ENCODE measurements around the gene ZC3H7A. TPM values are rescaled to one million over a fixed set of nuclear protein-coding genes. Genes with fewer than 3 reads are reported as not detected.

The ZC3H7A gene
- total and polyA plus RNA-seq, 2 of the 13 experiments (the other 11 are each of a cell fraction or from before 2014, with no cell fraction given): 29.2 to 36.8 TPM

- no peak for TF ChIP-seq BCLAF1 (IDR thresholded peaks at IDR 0.05)
- peak; percentile 97 for TF ChIP-seq ZNF18 (CRISPR knock-in tag; IDR thresholded peaks at IDR 0.05; ENCODE audit: insufficient replicate concordance)
- TF ChIP-seq POLR2AphosphoS5 (IDR thresholded peaks at IDR 0.05; ENCODE audit: low read depth, low read length): peak; percentile 100
- peak; percentile 60; the same call in 1 of the 2 replicates for TF ChIP-seq CERS6 (CRISPR knock-in tag; IDR thresholded peaks at IDR 0.05)
- TF ChIP-seq ZBTB14 (CRISPR knock-in tag; IDR thresholded peaks at IDR 0.05): peak; percentile 88
- peak; percentile 80 for TF ChIP-seq ZNF362 (CRISPR knock-in tag; IDR thresholded peaks at IDR 0.05; ENCODE audit: borderline replicate concordance)
- TF ChIP-seq ZNF33A (CRISPR knock-in tag; IDR thresholded peaks at IDR 0.05; ENCODE audit: borderline replicate concordance): peak; percentile 85; the same call in 1 of the 2 replicates
- peak; percentile 94 for TF ChIP-seq ZNF317 (CRISPR knock-in tag; IDR thresholded peaks at IDR 0.05)
- peak; percentile 79 for TF ChIP-seq ARNTL (CRISPR knock-in tag; IDR thresholded peaks at IDR 0.05)
- peak; percentile 59; the same call in 1 of the 2 replicates for TF ChIP-seq KDM1A (CRISPR knock-in tag; IDR thresholded peaks at IDR 0.05)
- peak; percentile 58; the same call in 1 of the 2 replicates for TF ChIP-seq HDAC2 (CRISPR knock-in tag; IDR thresholded peaks at IDR 0.05)
- peak; percentile 71; the same call in 1 of the 2 replicates for TF ChIP-seq ZC3H13 (CRISPR knock-in tag; IDR thresholded peaks at IDR 0.05)
- no peak for TF ChIP-seq GPBP1L1 (CRISPR knock-in tag; IDR thresholded peaks at IDR 0.05)
- TF ChIP-seq MIER3 (CRISPR knock-in tag; IDR thresholded peaks at IDR 0.05; ENCODE audit: borderline replicate concordance): peak; percentile 72
- peak; percentile 95 for TF ChIP-seq GATA4 (IDR thresholded peaks at IDR 0.05; ENCODE audit: borderline replicate concordance, low read depth)
- peak; percentile 87 for TF ChIP-seq MED8 (CRISPR knock-in tag; IDR thresholded peaks at IDR 0.05; ENCODE audit: insufficient replicate concordance)
- peak; percentile 84; the same call in 1 of the 2 replicates for TF ChIP-seq ZBTB37 (CRISPR knock-in tag; IDR thresholded peaks at IDR 0.05)
Observed at GRCh38 chr16:11797166-11797956, at the start of gene ZC3H7A (continued).

All from HepG2 (cell line).